ENCODE data around the gene TCFL5.

Gene TCFL5

GRCh38 chr20:62891111-62891510, 29.5 kb upstream of the TCFL5 start:
- no peaks in the 10 kb centered on the region for H3K27me3 Mint-ChIP-seq (ENCODE audit: low read depth)
- H3K4me1 Mint-ChIP-seq, result peaks cover 14% of the 10 kb centered on the region
- peak overlapping the region in 1 of 3 experiments; percentile 48 for H3K27ac Mint-ChIP-seq
- peaks cover 85% of the 10 kb centered on the region for H3K36me3 Mint-ChIP-seq (ENCODE audit: low read depth)
- no peak overlapping the region for H3K4me3 Mint-ChIP-seq
- no peaks in the 10 kb centered on the region for H3K9me3 Mint-ChIP-seq
- no peak for TF ChIP-seq CTCF (IDR thresholded peaks at IDR 0.05; ENCODE audit: unreplicated experiment in 3 of 3)

DNA sequence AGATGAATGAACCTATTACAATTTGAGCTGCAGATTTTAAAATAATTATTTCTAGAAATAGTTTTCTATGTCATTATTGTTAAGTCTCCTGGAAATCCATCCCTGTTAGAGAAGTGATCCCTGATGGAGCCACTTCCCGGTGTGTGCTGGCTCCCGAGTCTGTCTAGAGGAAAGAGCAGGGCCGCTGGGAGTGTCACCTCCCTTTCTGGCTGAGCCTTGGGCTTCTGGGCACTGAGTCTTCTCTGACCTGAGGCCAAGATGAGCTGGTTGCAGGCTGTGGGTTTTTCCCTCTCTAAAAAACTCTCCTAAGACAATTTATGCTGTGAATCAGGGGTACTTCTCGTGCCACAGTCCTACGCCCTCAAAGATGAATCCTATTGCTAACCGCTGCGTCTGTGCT, 28.8 kb upstream of the TCFL5 start:
- H3K4me3 Mint-ChIP-seq, result no peak overlapping the region
- no peak overlapping the region for H3K27ac Mint-ChIP-seq
- H3K4me1 Mint-ChIP-seq, result peaks cover 14% of the 10 kb centered on the region
- no peaks in the 10 kb centered on the region for H3K9me3 Mint-ChIP-seq
- H3K27me3 Mint-ChIP-seq (ENCODE audit: low read depth), result no peaks in the 10 kb centered on the region
- TF ChIP-seq CTCF (IDR thresholded peaks at IDR 0.05; ENCODE audit: unreplicated experiment in 3 of 3), result no peak
- H3K36me3 Mint-ChIP-seq (ENCODE audit: low read depth), result peaks cover 79% of the 10 kb centered on the region

GRCh38 chr20:62889871-62890270, 28.2 kb upstream of the TCFL5 start:
- H3K27ac Mint-ChIP-seq, result no peak overlapping the region
- H3K9me3 Mint-ChIP-seq, result no peaks in the 10 kb centered on the region
- peaks cover 74% of the 10 kb centered on the region for H3K36me3 Mint-ChIP-seq (ENCODE audit: low read depth)
- peaks cover 14% of the 10 kb centered on the region for H3K4me1 Mint-ChIP-seq
- no peaks in the 10 kb centered on the region for H3K27me3 Mint-ChIP-seq (ENCODE audit: low read depth)
- TF ChIP-seq CTCF (IDR thresholded peaks at IDR 0.05; ENCODE audit: unreplicated experiment in 3 of 3), result no peak
- no peak overlapping the region for H3K4me3 Mint-ChIP-seq

DNA sequence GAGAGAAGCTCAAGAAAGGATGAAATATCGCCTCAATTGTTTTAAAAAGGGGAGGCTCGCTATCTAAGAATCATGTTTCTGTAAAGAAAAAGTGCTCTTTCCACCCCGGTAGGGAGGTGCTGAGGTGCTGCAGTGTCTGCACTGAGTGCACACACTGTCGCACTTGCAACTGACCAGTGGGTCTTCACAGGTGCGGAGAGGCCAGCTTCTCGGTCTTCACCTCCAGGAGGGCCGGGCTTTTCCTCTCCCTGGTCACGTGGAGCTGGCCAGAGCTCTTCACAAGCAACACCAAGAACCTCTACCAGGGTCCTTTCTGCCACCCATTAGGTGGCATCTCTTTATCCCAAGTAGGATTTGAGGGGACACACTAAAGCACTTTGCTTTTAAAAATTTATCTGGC, 27.8 kb upstream of the TCFL5 start:
- Mint-ChIP-seq H3K27ac (no peak overlapping the region), H3K36me3 (ENCODE audit: low read depth) (peaks cover 71% of the 10 kb centered on the region), H3K4me1 (peaks cover 14% of the 10 kb centered on the region), H3K27me3 (ENCODE audit: low read depth) (no peaks in the 10 kb centered on the region), H3K4me3 (no peak overlapping the region), H3K9me3 (no peaks in the 10 kb centered on the region)
- no peak for TF ChIP-seq CTCF (IDR thresholded peaks at IDR 0.05; ENCODE audit: unreplicated experiment in 3 of 3)

DNA sequence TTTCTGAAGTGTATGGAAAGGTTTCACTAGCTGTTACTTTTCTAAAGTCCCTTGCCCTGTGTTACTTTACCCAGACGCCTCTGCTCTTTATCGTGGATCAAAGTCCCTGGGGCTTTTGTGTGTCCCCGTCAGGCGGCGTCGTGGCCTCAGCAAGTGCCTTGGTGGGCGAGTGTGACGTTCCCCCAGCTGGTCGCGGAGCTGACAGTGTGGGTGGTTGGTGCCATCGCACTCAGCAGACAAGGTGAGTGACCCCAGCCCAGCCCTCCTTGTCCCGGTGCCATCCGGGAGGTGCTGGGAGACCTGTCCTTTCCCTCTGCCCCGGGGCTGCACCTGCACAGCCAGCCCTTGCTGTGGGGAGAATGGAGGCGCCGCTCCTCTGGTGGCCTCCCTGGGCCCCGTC, 27.3 kb upstream of the TCFL5 start:
- Mint-ChIP-seq H3K9me3 (no peaks in the 10 kb centered on the region), H3K4me1 (peaks cover 14% of the 10 kb centered on the region), H3K27me3 (ENCODE audit: low read depth) (no peaks in the 10 kb centered on the region), H3K27ac (no peak overlapping the region), H3K36me3 (ENCODE audit: low read depth) (peaks cover 70% of the 10 kb centered on the region), H3K4me3 (no peak overlapping the region)
- no peak for TF ChIP-seq CTCF (IDR thresholded peaks at IDR 0.05; ENCODE audit: unreplicated experiment in 3 of 3)

- Mint-ChIP-seq H3K27me3 (ENCODE audit: low read depth) (no peaks in the 10 kb centered on the region), H3K27ac (no peak overlapping the region), H3K9me3 (no peaks in the 10 kb centered on the region), H3K36me3 (ENCODE audit: low read depth) (peaks cover 66% of the 10 kb centered on the region), H3K4me3 (no peak overlapping the region), H3K4me1 (peaks cover 14% of the 10 kb centered on the region)
- no peak for TF ChIP-seq CTCF (IDR thresholded peaks at IDR 0.05; ENCODE audit: unreplicated experiment in 3 of 3)
These were observed 26.8 kb upstream of the TCFL5 start for GRCh38 chr20:62888406-62888805.
